WTC11 (cell line): Measurements from ENCODE around the gene RSPH1.

Source experiments
- ARID4B ChIP-seq: sonication (generic); formaldehyde crosslinking; IDR thresholded peaks from 2 replicates; pipeline ENCODE4 v1.8.0; 2023; ENCODE audit warnings: missing genetic modification reagents, mild to moderate bottlenecking, borderline replicate concordance
- CREB1 ChIP-seq: sonication (generic); formaldehyde crosslinking; IDR thresholded peaks from 2 replicates; pipeline ENCODE4 v1.8.0; 2023; ENCODE audit warnings: mild to moderate bottlenecking, missing genetic modification reagents
- CREM ChIP-seq: sonication (generic); formaldehyde crosslinking; IDR thresholded peaks from 2 replicates; pipeline ENCODE4 v1.8.1; 2022; ENCODE audit warnings: mild to moderate bottlenecking, missing genetic modification reagents, moderate library complexity
- MAX ChIP-seq: sonication (generic); formaldehyde crosslinking; IDR thresholded peaks from 2 replicates; pipeline ENCODE4 v1.8.0; 2022; ENCODE audit warnings: mild to moderate bottlenecking, missing genetic modification reagents
- NFYB ChIP-seq: sonication (generic); formaldehyde crosslinking; conservative IDR thresholded peaks from 2 replicates; pipeline ENCODE4 v1.8.0; 2022; ENCODE audit warnings: low read depth, missing genetic modification reagents
- RELA ChIP-seq: sonication (generic); formaldehyde crosslinking; IDR thresholded peaks from 2 replicates; pipeline ENCODE4 v1.8.1; 2022; ENCODE audit warnings: missing genetic modification reagents, mild to moderate bottlenecking, borderline replicate concordance
- TCF7 ChIP-seq: sonication (generic); formaldehyde crosslinking; IDR thresholded peaks from 2 replicates; pipeline ENCODE4 v1.8.0; 2022; ENCODE audit warnings: mild to moderate bottlenecking, low read depth, missing genetic modification reagents, moderate library complexity
- TP53 ChIP-seq: sonication (generic); formaldehyde crosslinking; IDR thresholded peaks from 2 replicates; pipeline ENCODE4 v1.8.1; 2023; ENCODE audit warnings: mild to moderate bottlenecking, missing genetic modification reagents
- ZNF263 ChIP-seq: sonication (generic); formaldehyde crosslinking; IDR thresholded peaks from 2 replicates; pipeline ENCODE4 v1.8.1; 2022; ENCODE audit warnings: low read depth, mild to moderate bottlenecking, moderate library complexity, missing genetic modification reagents
- TF ChIP-seq, protein P1 (sequence below): sonication (generic); formaldehyde crosslinking; IDR thresholded peaks from 2 replicates; pipeline ENCODE4 v1.8.1; 2022; ENCODE audit warnings: low read depth, mild to moderate bottlenecking, moderate library complexity, missing genetic modification reagents, borderline replicate concordance
- TF ChIP-seq, protein P2 (sequence below): sonication (generic); formaldehyde crosslinking; IDR thresholded peaks from 2 replicates; pipeline ENCODE4 v1.8.1; 2023; ENCODE audit warnings: mild to moderate bottlenecking, missing genetic modification reagents
- TF ChIP-seq, protein P3 (sequence below): fragments of 200-600 bp; IDR thresholded peaks from 2 replicates; pipeline ENCODE4 v1.8.0; 2022; ENCODE audit warnings: antibody characterized with exemption

DNA sequence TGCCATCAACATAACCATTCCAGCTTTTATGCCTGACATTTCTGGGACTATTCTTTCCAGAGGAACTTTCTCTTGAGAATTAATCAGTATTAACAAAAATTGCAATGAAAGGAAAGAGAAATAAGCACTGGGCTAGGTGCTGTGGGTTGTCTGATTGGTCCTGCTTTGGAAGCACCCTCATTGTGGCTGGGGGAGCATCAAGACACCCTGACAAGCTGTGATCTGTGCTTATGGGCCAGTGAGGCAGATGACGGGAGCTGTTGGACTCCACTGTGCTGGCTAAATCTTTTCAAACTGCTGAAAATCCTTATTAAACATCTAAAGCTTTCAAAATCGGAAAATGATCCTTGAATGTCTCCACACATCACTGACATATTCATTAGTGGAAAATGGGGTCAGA, 72.3 kb downstream of the RSPH1 start:
- TF ChIP-seq, protein P1, sequence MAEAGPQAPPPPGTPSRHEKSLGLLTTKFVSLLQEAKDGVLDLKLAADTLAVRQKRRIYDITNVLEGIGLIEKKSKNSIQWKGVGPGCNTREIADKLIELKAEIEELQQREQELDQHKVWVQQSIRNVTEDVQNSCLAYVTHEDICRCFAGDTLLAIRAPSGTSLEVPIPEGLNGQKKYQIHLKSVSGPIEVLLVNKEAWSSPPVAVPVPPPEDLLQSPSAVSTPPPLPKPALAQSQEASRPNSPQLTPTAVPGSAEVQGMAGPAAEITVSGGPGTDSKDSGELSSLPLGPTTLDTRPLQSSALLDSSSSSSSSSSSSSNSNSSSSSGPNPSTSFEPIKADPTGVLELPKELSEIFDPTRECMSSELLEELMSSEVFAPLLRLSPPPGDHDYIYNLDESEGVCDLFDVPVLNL (CRISPR knock-in tag), result no peak
- no peak for TF ChIP-seq ZNF263 (CRISPR knock-in tag)
- TF ChIP-seq, protein P2, sequence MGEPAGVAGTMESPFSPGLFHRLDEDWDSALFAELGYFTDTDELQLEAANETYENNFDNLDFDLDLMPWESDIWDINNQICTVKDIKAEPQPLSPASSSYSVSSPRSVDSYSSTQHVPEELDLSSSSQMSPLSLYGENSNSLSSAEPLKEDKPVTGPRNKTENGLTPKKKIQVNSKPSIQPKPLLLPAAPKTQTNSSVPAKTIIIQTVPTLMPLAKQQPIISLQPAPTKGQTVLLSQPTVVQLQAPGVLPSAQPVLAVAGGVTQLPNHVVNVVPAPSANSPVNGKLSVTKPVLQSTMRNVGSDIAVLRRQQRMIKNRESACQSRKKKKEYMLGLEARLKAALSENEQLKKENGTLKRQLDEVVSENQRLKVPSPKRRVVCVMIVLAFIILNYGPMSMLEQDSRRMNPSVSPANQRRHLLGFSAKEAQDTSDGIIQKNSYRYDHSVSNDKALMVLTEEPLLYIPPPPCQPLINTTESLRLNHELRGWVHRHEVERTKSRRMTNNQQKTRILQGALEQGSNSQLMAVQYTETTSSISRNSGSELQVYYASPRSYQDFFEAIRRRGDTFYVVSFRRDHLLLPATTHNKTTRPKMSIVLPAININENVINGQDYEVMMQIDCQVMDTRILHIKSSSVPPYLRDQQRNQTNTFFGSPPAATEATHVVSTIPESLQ (CRISPR knock-in tag), result no peak
- TF ChIP-seq, protein P3, sequence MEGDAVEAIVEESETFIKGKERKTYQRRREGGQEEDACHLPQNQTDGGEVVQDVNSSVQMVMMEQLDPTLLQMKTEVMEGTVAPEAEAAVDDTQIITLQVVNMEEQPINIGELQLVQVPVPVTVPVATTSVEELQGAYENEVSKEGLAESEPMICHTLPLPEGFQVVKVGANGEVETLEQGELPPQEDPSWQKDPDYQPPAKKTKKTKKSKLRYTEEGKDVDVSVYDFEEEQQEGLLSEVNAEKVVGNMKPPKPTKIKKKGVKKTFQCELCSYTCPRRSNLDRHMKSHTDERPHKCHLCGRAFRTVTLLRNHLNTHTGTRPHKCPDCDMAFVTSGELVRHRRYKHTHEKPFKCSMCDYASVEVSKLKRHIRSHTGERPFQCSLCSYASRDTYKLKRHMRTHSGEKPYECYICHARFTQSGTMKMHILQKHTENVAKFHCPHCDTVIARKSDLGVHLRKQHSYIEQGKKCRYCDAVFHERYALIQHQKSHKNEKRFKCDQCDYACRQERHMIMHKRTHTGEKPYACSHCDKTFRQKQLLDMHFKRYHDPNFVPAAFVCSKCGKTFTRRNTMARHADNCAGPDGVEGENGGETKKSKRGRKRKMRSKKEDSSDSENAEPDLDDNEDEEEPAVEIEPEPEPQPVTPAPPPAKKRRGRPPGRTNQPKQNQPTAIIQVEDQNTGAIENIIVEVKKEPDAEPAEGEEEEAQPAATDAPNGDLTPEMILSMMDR, result no peak
- TF ChIP-seq CREM (CRISPR knock-in tag), result no peak
- no peak for TF ChIP-seq ARID4B
- TF ChIP-seq RELA (CRISPR knock-in tag), result no peak
- TF ChIP-seq TP53 (CRISPR knock-in tag), result no peak
- TF ChIP-seq NFYB (CRISPR knock-in tag), result no peak
- TF ChIP-seq CREB1, result no peak
- no peak for TF ChIP-seq MAX (CRISPR knock-in tag)
- TF ChIP-seq TCF7 (CRISPR knock-in tag), result no peak
